H1 (cell line): ENCODE data around the gene CACNA1B. TPM values are rescaled to one million over a fixed set of nuclear protein-coding genes. Genes with fewer than 3 reads are reported as not detected.

Experiments
- CTCF ChIA-PET: fragments of 300-600 bp; sonication (Branson Sonifier 250); formaldehyde crosslinking; loops from one replicate; lab custom pipeline; 2021; ENCODE audit not compliant: partially characterized antibody; lab: Charles Lee
- POLR2A ChIA-PET: fragments of 300-600 bp; sonication (Branson Sonifier 250); formaldehyde crosslinking; loops from one replicate; lab custom pipeline; 2021; ENCODE audit warnings: inconsistent platforms; ENCODE audit not compliant: partially characterized antibody; lab: Charles Lee
- DNase-seq, 2 experiments: peaks; one replicate each; pipeline versions ENCODE4 v3.0.0 to v3.0.0-alpha.2; 2010 to 2022; ENCODE audit warnings: low spot score in 2 of 2, low read depth in 1 of 2, mixed read lengths in 1 of 2
- FAIRE-seq: peaks from 2 replicates; lab custom pipeline; 2011; peaks lifted over from hg19 to GRCh38; lab: Jason Lieb, UNC
- H2AFZ ChIP-seq: 2 replicates; pipeline ENCODE4 v1.8.1; 2012; ENCODE audit warnings: low read length, inconsistent platforms
- H2AK5ac ChIP-seq: 2 replicates; pipeline ENCODE4 v1.6.1; 2013; ENCODE audit warnings: low read depth, low read length
- H2BK120ac ChIP-seq: replicated peaks from 2 replicates; pipeline ENCODE3; 2013; ENCODE audit warnings: low read depth, low read length, inconsistent platforms
- H2BK12ac ChIP-seq: 2 replicates; pipeline ENCODE4 v1.6.1; 2013; ENCODE audit warnings: low read depth, low read length
- H2BK15ac ChIP-seq: 2 replicates; pipeline ENCODE4 v1.6.1; 2013; ENCODE audit warnings: low read length
- H2BK20ac ChIP-seq: 2 replicates; pipeline ENCODE4 v1.6.1; 2013; ENCODE audit warnings: low read length
- H2BK5ac ChIP-seq: 2 replicates; pipeline ENCODE4 v1.6.1; 2013; ENCODE audit warnings: low read depth, low read length
- H3K14ac ChIP-seq: 2 replicates; pipeline ENCODE4 v1.6.1; 2013; ENCODE audit warnings: inconsistent platforms; ENCODE audit not compliant: insufficient read length
- H3K18ac ChIP-seq: 2 replicates; pipeline ENCODE4 v1.6.1; 2013; ENCODE audit warnings: low read length; ENCODE audit errors: extremely low read depth
- H3K23ac ChIP-seq: 2 replicates; pipeline ENCODE4 v1.6.1; 2013; ENCODE audit warnings: inconsistent platforms; ENCODE audit not compliant: insufficient read length
- H3K23me2 ChIP-seq: 2 replicates; pipeline ENCODE4 v1.6.1; 2013; ENCODE audit warnings: low read depth, low read length
- H3K27ac ChIP-seq: 2 replicates; pipeline ENCODE4 v1.6.1; 2011; ENCODE audit warnings: low read depth, low read length, inconsistent platforms
- H3K27me3 ChIP-seq, 4 experiments: replicated peaks in 1 of 4; 1 replicate in 1 of 4; 2 replicates in 3 of 4; pipeline versions ENCODE4 v1.6.1 to v1.8.1; 2011 to 2013; ENCODE audit warnings: low read length in 3 of 4, mild to moderate bottlenecking in 3 of 4, inconsistent platforms in 2 of 4, mixed read lengths in 2 of 4, moderate library complexity in 1 of 4; ENCODE audit not compliant: control insufficient read depth in 3 of 4, insufficient read depth in 3 of 4; ENCODE audit errors: extremely low read depth in 1 of 4
- H3K36me3 ChIP-seq, 4 experiments: 2 replicates each; pipeline versions ENCODE4 v1.6.1 to v1.8.1; 2011 to 2013; ENCODE audit warnings: mild to moderate bottlenecking in 4 of 4, low read length in 3 of 4, moderate library complexity in 2 of 4, control low read depth in 1 of 4, inconsistent platforms in 1 of 4; ENCODE audit not compliant: insufficient read depth in 4 of 4, control insufficient read depth in 2 of 4
- H3K4ac ChIP-seq: replicated peaks from 2 replicates; pipeline ENCODE3; 2013; ENCODE audit warnings: low read length, low read depth, mixed read lengths, inconsistent platforms; ENCODE audit not compliant: insufficient read length
- H3K4me1 ChIP-seq, 4 experiments: replicated peaks in 1 of 4; 1 replicate in 1 of 4; 2 replicates in 3 of 4; pipeline versions ENCODE4 v1.6.1 to v1.8.1; 2011 to 2013; ENCODE audit warnings: low read length in 3 of 4, inconsistent platforms in 2 of 4, mixed read lengths in 1 of 4; ENCODE audit not compliant: insufficient read depth in 4 of 4, control insufficient read depth in 3 of 4
- H3K4me2 ChIP-seq, 2 experiments: 2 replicates each; pipeline versions ENCODE4 v1.6.1 to v1.8.1; 2011 to 2013; ENCODE audit warnings: low read depth in 2 of 2, low read length in 2 of 2, control low read depth in 1 of 2, inconsistent platforms in 1 of 2, mild to moderate bottlenecking in 1 of 2; ENCODE audit not compliant: insufficient read depth in 1 of 2
- H3K4me3 ChIP-seq, 4 experiments: fragments of 200-600, 300-600 bp in 1 of 4; sonication (generic), shearing (Covaris generic), sonication (Bioruptor Twin) in 1 of 4; 2 replicates each; pipeline versions ENCODE4 v1.5.1 to v1.8.1; 2011 to 2016; ENCODE audit warnings: low read length in 4 of 4, low read depth in 3 of 4, control low read depth in 2 of 4, inconsistent platforms in 2 of 4, mild to moderate bottlenecking in 2 of 4, mixed read lengths in 1 of 4, moderate library complexity in 1 of 4; ENCODE audit not compliant: insufficient read depth in 2 of 4; ENCODE audit errors: extremely low read depth in 1 of 4
- H3K56ac ChIP-seq: replicated peaks from 2 replicates; pipeline ENCODE3; 2013; ENCODE audit warnings: low read depth, mild to moderate bottlenecking, mixed read lengths, low read length, inconsistent platforms; ENCODE audit not compliant: insufficient read length
- H3K79me1 ChIP-seq: 2 replicates; pipeline ENCODE4 v1.6.1; 2013; ENCODE audit warnings: low read depth, low read length, control low read depth
- H3K79me2 ChIP-seq, 2 experiments: 2 replicates each; pipeline versions ENCODE4 v1.6.1 to v1.8.1; 2012 to 2013; ENCODE audit warnings: low read length in 2 of 2, mild to moderate bottlenecking in 2 of 2, inconsistent platforms in 1 of 2; ENCODE audit not compliant: insufficient read depth in 2 of 2, control insufficient read depth in 1 of 2
- H3K9ac ChIP-seq, 4 experiments: replicated peaks in 1 of 4; 1 replicate in 1 of 4; 2 replicates in 3 of 4; pipeline versions ENCODE4 v1.6.1 to v1.8.1; 2011 to 2013; ENCODE audit warnings: low read depth in 3 of 4, low read length in 3 of 4, control low read depth in 2 of 4, mild to moderate bottlenecking in 2 of 4, moderate library complexity in 2 of 4, inconsistent platforms in 1 of 4; ENCODE audit errors: extremely low read depth in 1 of 4
- H3K9me3 ChIP-seq, 2 experiments: 2 replicates each; pipeline versions ENCODE4 v1.6.1 to v1.8.1; 2012 to 2013; ENCODE audit warnings: mild to moderate bottlenecking in 2 of 2, moderate library complexity in 2 of 2, control low read depth in 1 of 2, inconsistent platforms in 1 of 2, low read depth in 1 of 2, low read length in 1 of 2, mixed read lengths in 1 of 2; ENCODE audit not compliant: insufficient read depth in 2 of 2
- H4K20me1 ChIP-seq, 2 experiments: replicated peaks in 1 of 2; 2 replicates each; pipeline versions ENCODE3 to v1.8.1; 2011 to 2013; ENCODE audit warnings: inconsistent platforms in 2 of 2, low read length in 2 of 2, mild to moderate bottlenecking in 1 of 2; ENCODE audit not compliant: insufficient read depth in 2 of 2, control insufficient read depth in 1 of 2
- H4K5ac ChIP-seq: 2 replicates; pipeline ENCODE4 v1.6.1; 2013; ENCODE audit warnings: low read length, low read depth, mixed read lengths, inconsistent platforms; ENCODE audit not compliant: insufficient read length
- H4K8ac ChIP-seq: 2 replicates; pipeline ENCODE4 v1.8.0; 2013; ENCODE audit warnings: mild to moderate bottlenecking, moderate library complexity, low read length, inconsistent platforms; ENCODE audit not compliant: insufficient read depth; ENCODE audit errors: extremely low read depth
- H4K91ac ChIP-seq: replicated peaks from 2 replicates; pipeline ENCODE3; 2013; ENCODE audit warnings: low read length, mixed read lengths, inconsistent platforms; ENCODE audit not compliant: insufficient read length
- ATF3 ChIP-seq: IDR thresholded peaks from 2 replicates; pipeline ENCODE4 v1.6.1; 2011; ENCODE audit warnings: low read depth, mild to moderate bottlenecking, low read length; ENCODE audit not compliant: insufficient read depth
- BCL11A ChIP-seq, 2 experiments: IDR thresholded peaks; one replicate each; pipeline ENCODE4 v1.6.1; 2011; ENCODE audit warnings: low read depth in 2 of 2, low read length in 2 of 2, mild to moderate bottlenecking in 2 of 2
- BRCA1 ChIP-seq: IDR thresholded peaks from 2 replicates; pipeline ENCODE4 v1.6.1; 2012; ENCODE audit warnings: low read depth, low read length, improper control_type of control experiment
- CREB1 ChIP-seq: IDR thresholded peaks from 2 replicates; pipeline ENCODE4 v1.6.1; 2012; ENCODE audit warnings: inconsistent platforms
- EZH2 ChIP-seq: fragments of 200-600 bp; sonication (generic); IDR thresholded peaks from 2 replicates; pipeline ENCODE4 v1.7.1; 2012; ENCODE audit warnings: low read depth, mild to moderate bottlenecking, moderate library complexity, low read length, inconsistent platforms; ENCODE audit not compliant: severe bottlenecking
- JUND ChIP-seq: IDR thresholded peaks from 2 replicates; pipeline ENCODE4 v1.6.1; 2011; ENCODE audit warnings: mild to moderate bottlenecking, improper control_type of control experiment, low read length
- KDM5A ChIP-seq: fragments of 200-600 bp; IDR thresholded peaks from 2 replicates; pipeline ENCODE4 v1.7.1; 2012; ENCODE audit warnings: mild to moderate bottlenecking, low read length, inconsistent platforms, mixed read lengths
- PHF8 ChIP-seq: fragments of 200-600 bp; sonication (generic); conservative IDR thresholded peaks from 2 replicates; pipeline ENCODE4 v1.7.1; 2012; ENCODE audit warnings: low read depth, mild to moderate bottlenecking, inconsistent platforms, low read length, moderate library complexity
- POLR2A ChIP-seq, 2 experiments: IDR thresholded peaks; 1 replicate in 1 of 2; 2 replicates in 1 of 2; pipeline ENCODE4 v1.6.1; 2011; ENCODE audit warnings: low read depth in 2 of 2, low read length in 2 of 2, mild to moderate bottlenecking in 2 of 2; ENCODE audit errors: control extremely low read depth in 1 of 2
- SIX5 ChIP-seq: IDR thresholded peaks from 2 replicates; pipeline ENCODE4 v1.6.1; 2011; ENCODE audit warnings: mild to moderate bottlenecking, low read depth, low read length
- SUZ12 ChIP-seq: fragments of 200-600 bp; sonication (generic); IDR thresholded peaks from 2 replicates; pipeline ENCODE4 v1.6.1; 2012; ENCODE audit warnings: mild to moderate bottlenecking, inconsistent platforms, low read length, moderate library complexity, mixed read lengths
- WGBS, 2 experiments: shearing (Covaris generic) in 1 of 2; methylation state at CpG; one replicate each; pipeline versions ENCODE4 v1.1.6 to v1.1.7; 2013 to 2015; ENCODE audit warnings: low lambda C conversion rate in 2 of 2, mixed read lengths in 2 of 2, inconsistent platforms in 1 of 2, low coverage in 1 of 2, missing lambda C conversion rate in 1 of 2; ENCODE audit not compliant: insufficient replicate concordance in 2 of 2, insufficient coverage in 1 of 2, insufficient read length in 1 of 2; ENCODE audit errors: extremely low coverage in 1 of 2, missing lambda C conversion rate in 1 of 2; 5-methylcytosine and 5-hydroxymethylcytosine counted together
- polyA plus RNA-seq, 7 experiments: library from polyadenylated mRNA; depleted of rRNA in 3 of 7; stranded (reverse) in 5 of 7; unstranded in 2 of 7; fragments of >200 nt in 5 of 7; fragments of 200-250 nt in 2 of 7; gene quantifications; 1 replicate in 5 of 7; 2 replicates in 1 of 7; 4 replicates in 1 of 7; pipeline versions ENCODE4 v1.2.1 to v1.2.3, GENCODE V29; 2011 to 2013; ENCODE audit warnings: missing spikeins in 2 of 7, mixed read lengths in 2 of 7
- total RNA-seq: library from RNA; stranded (reverse); fragmentation: NEBNext Ultra II Directional; extraction: Animal tissue kit (Norgen Biotek cat#: 25700); gene quantifications from 2 replicates; pipeline ENCODE4 v1.2.1, GENCODE V29; 2021
- TF ChIP-seq, protein P1 (sequence below): IDR thresholded peaks from 2 replicates; pipeline ENCODE4 v1.6.1; 2012; ENCODE audit warnings: inconsistent platforms

The CACNA1B gene
- total and polyA plus RNA-seq, 2 of the 8 experiments (the other 6 are each of a cell fraction or from before 2014, with no cell fraction given) = 1.5 to 5.7 TPM

DNA sequence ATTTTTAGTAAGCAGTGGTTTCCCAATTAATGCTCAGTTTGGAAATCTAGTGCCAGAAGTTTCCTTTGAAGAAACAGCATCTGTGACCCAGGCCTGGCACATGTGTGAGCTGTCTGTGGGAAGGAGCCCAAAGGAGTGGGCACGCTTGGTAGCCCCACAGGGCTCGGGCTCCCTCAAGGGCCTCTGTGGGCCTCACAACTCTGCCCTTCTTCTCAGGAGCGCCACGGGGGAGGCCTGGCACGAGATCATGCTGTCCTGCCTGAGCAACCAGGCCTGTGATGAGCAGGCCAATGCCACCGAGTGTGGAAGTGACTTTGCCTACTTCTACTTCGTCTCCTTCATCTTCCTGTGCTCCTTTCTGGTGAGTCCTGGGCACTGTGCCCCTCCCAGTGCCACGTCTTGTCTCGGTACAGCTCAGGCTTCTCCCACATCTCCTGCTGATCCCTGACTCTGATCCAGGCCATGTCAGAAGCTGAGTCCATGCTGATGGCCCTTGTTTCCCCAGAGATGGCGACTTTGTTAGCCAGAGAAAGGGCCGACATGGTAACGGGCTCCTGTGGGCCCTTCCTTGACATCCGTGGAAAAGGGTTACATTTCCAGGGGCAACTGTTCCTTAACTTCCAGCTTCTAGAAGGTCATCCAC lies 200.4 kb downstream of the CACNA1B start:
- Histone ChIP-seq H3K79me2 (no peaks in the 10 kb centered on the region), H4K5ac (no peak overlapping the region), H3K18ac (no peak overlapping the region), H3K14ac (no peak overlapping the region), H3K4me1 (peaks cover 0 to under 1% (median 0%) of the 10 kb centered on the region in 4 experiments; a peak in 2 of 7 replicates), H3K27me3 (no peaks in the 10 kb centered on the region), H4K20me1 (no peaks in the 10 kb centered on the region), H2BK20ac (no peak overlapping the region), H3K23ac (no peak overlapping the region), H2BK12ac (no peak overlapping the region), H3K23me2 (no peaks in the 10 kb centered on the region), H2BK5ac (no peak overlapping the region), H3K4me3 (no peak overlapping the region), H2AK5ac (no peak overlapping the region), H2AFZ (no peak overlapping the region), H3K4ac (no peak overlapping the region), H4K8ac (no peak overlapping the region), H2BK15ac (no peak overlapping the region), H3K56ac (no peak overlapping the region), H3K79me1 (no peaks in the 10 kb centered on the region), H3K4me2 (no peak overlapping the region), H3K36me3 (peaks cover 0 to 3% (median 0%) of the 10 kb centered on the region in 4 experiments; a peak in 1 of 8 replicates), H4K91ac (no peak overlapping the region), H2BK120ac (no peak overlapping the region), H3K9me3 (peaks cover 42 to 77% of the 10 kb centered on the region in 2 experiments), H3K9ac (no peak overlapping the region), H3K27ac (no peak overlapping the region)
- DNase-seq = no peak
- ChIA-PET POLR2A (no interaction called here), CTCF (interaction anchor here (0.8 kb wide), 1 partner anchor 23 kb away, joined by 3 read pairs; no protein-coding TSS in a partner anchor)
- 91% methylated on average over 13 of the region's 13 CpGs; no CpG with 5 or more reads in 1 of the 2 experiments for WGBS, 2 experiments
- no peak for FAIRE-seq
- TF ChIP-seq, protein P1, sequence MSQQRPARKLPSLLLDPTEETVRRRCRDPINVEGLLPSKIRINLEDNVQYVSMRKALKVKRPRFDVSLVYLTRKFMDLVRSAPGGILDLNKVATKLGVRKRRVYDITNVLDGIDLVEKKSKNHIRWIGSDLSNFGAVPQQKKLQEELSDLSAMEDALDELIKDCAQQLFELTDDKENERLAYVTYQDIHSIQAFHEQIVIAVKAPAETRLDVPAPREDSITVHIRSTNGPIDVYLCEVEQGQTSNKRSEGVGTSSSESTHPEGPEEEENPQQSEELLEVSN = no peak
- TF ChIP-seq BCL11A (IDR thresholded peaks at IDR 0.05; ENCODE audit: low read depth in 2 of 2, low read length in 2 of 2) (no peak), KDM5A (no peak), CREB1 (no peak), ATF3 (no peak), POLR2A (IDR thresholded peaks at IDR 0.05; ENCODE audit: control extremely low read depth in 1 of 2, low read depth in 2 of 2, low read length in 2 of 2) (no peak), EZH2 (no peak), PHF8 (no peak), JUND (no peak), SIX5 (no peak), BRCA1 (no peak), SUZ12 (no peak)
